C4-2B (cell line): ENCODE measurements around the gene MBNL1.

ENCODE experiments used
- CTCF ChIP-seq: fragments of 450-650 bp; conservative IDR thresholded peaks from 2 replicates; pipeline ENCODE4 v1.5.1; 2017; ENCODE audit warnings: mild to moderate bottlenecking
- ZFX ChIP-seq: fragments of 450-650 bp; IDR thresholded peaks from 2 replicates; pipeline ENCODE4 v1.6.1; 2017

- TF ChIP-seq CTCF (no peak), ZFX (no peak)
Measured at GRCh38 chr3:152331998-152332397, 63.3 kb downstream of the MBNL1 start.
